Measurements from ENCODE around the gene CDH22.

CDH22 gene

DNA sequence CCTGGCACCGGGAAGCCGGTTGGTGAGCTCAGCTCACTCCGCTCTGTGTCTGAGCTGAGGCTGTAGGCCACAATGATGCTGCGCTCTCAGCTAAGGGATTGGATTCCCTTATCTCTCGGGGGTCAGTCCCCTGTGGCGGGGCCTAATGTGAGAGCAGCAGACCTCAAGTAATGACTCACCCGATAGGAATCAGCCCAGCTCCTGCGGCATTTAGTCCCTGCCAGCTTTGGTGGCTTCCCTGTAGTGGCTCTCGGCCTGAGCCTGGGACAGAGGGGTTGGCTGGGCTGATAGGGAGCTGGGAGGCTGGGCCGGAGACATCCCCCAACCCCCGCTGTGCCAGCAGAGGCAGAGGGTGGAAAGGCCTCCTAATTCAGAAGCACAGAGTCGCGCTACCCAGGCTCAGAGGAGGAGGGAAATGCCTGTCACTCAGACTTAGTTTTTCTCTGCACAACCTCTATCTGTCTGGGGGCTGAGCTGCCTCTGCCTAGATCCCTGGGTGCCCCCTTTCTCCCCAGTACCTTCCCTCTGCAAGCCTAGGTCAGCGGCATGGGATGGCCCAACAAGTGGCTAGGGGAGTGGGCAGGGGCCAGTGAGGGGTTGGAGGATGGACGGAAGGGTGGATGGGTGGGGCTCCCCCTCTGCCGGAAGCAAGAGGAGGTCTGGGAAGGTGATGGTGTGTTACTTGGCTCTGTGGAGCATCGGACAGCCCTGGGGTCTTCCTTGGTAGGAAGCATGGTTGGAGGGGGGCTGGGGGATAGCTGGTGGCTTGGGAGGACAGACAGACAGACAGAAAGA, 92.2 kb downstream of the CDH22 start:
- DNase-seq (ENCODE audit: low read depth) = peak; percentile 46
- TF ChIP-seq, protein P1, sequence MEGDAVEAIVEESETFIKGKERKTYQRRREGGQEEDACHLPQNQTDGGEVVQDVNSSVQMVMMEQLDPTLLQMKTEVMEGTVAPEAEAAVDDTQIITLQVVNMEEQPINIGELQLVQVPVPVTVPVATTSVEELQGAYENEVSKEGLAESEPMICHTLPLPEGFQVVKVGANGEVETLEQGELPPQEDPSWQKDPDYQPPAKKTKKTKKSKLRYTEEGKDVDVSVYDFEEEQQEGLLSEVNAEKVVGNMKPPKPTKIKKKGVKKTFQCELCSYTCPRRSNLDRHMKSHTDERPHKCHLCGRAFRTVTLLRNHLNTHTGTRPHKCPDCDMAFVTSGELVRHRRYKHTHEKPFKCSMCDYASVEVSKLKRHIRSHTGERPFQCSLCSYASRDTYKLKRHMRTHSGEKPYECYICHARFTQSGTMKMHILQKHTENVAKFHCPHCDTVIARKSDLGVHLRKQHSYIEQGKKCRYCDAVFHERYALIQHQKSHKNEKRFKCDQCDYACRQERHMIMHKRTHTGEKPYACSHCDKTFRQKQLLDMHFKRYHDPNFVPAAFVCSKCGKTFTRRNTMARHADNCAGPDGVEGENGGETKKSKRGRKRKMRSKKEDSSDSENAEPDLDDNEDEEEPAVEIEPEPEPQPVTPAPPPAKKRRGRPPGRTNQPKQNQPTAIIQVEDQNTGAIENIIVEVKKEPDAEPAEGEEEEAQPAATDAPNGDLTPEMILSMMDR (conservative IDR thresholded peaks at IDR 0.05; ENCODE audit: low read depth, low read length) = no peak
- H3K4me3 ChIP-seq (ENCODE audit: low read length) = no peak overlapping the region

DNA sequence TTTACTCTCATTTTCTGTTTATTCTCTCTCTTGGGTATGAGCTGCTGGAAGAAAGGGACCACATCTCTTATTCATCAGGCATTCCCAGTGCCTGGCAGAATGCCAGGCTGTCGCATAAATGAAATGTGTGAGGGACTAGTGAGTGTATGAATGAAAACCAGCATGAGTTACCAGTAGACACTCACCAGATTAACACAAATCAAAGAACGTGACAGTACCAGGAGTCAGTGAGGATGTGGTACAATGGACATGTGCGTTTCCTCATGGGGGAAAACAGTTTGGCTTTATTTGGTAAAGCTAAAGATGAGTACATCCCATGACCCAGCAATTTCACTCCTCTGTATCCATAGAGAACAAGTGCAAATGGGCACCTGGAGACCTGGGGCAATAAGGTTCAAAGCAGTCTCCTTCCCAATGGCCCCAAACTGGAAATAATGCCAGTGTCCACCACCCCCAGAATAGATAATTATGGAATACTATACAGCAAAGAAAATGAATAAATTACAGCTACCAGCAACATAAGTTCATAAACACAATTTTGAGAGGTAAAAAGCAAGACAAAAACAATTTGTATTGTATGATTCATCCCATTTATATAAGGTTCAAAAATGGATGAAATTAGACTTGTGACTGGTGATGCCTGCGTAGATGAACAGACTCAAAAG, 93.3 kb downstream of the CDH22 start:
- no peak for DNase-seq (ENCODE audit: low read depth)
- TF ChIP-seq, protein P1 (conservative IDR thresholded peaks at IDR 0.05; ENCODE audit: low read depth, low read length) = no peak
- no peak overlapping the region for H3K4me3 ChIP-seq (ENCODE audit: low read length)

DNA sequence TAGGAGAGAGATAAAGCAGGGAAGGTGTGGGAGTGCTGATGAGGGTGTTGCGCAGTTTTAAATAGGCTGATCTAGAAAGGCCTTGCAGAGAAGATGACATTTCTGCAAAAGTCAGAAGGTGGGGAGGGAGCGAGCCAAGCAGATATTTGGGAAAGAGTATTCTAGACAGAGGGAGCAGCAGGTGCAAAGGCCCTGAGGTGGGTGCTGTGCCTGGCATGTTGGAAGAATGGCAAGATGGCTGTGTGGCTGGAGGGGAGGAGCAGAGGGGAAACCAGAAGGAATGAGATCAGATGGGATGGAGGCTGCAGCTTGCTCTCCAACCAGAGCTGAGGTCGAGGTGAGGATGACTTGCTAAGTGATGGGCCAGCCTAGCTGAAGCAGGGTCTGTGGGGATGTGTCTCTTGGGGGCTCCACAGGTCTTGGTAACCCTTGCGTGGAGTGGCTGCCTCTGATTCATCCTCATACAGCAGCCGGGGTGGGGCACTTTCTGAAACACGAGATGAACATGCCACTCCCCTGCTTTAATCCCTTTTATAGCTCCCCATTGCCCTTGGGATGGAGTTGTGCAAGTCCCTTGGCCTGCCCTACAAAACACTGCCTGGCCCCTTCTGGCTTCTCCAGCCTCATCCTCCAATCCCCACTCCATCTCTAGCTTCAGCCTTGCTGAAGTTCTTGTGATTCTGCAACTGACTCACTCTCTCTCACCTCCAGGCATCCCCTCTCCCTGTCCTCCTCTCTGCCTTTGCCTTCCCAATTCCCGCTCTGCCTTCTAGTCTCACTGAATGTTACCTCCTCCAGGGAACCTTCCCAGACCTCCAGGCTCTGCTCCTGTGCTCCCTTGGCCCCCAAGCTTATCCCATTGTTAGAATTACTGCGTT, 94.1 kb downstream of the CDH22 start:
- TF ChIP-seq, protein P1 (conservative IDR thresholded peaks at IDR 0.05; ENCODE audit: low read depth, low read length) = no peak
- DNase-seq (ENCODE audit: low read depth) = no peak
- H3K4me3 ChIP-seq (ENCODE audit: low read length) = no peak overlapping the region

DNA sequence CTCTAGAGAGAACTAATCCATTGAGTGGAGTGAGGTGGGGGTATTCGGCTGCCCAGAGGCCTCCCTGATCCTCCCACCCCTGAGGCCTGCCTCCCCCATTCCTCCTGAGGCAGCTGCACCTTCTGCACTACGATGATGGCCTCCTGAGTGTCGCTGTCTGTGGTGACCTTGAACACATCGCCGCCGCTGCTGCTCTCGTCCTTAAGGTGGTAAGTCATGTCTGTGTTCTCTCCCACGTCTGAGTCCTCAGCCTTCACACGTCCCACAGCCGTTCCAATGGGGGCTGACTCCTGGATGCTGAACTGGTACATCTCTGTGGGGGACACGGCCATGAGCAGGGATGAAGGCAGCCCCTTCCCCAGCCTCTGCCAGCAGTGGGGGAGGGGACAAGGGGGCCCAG, 95.4 kb downstream of the CDH22 start:
- H3K4me3 ChIP-seq (ENCODE audit: low read length) = no peak overlapping the region
- TF ChIP-seq, protein P1 (conservative IDR thresholded peaks at IDR 0.05; ENCODE audit: low read depth, low read length) = no peak
- no peak for DNase-seq (ENCODE audit: low read depth)

DNA sequence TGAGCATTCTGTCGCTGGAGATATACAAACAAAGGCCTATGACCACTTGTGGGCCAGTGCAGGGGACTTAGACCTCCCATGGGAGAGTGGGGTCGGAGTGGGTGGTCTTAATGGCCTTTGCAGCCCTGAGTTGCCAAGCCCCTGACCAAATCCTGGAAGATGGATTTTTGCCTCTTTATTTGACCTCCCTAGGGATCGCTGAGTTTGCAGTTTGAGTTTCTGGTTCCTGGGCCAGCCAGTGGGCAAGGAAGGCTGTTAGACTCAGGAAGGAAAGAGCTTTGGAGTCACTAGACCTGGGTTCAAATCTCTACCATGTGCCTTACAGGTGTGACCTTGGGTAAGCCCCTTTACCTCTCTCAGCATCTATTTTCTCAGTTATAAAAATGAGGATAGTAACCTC, 96.0 kb downstream of the CDH22 start:
- no peak for DNase-seq (ENCODE audit: low read depth)
- TF ChIP-seq, protein P1 (conservative IDR thresholded peaks at IDR 0.05; ENCODE audit: low read depth, low read length) = no peak
- H3K4me3 ChIP-seq (ENCODE audit: low read length) = no peak overlapping the region

DNA sequence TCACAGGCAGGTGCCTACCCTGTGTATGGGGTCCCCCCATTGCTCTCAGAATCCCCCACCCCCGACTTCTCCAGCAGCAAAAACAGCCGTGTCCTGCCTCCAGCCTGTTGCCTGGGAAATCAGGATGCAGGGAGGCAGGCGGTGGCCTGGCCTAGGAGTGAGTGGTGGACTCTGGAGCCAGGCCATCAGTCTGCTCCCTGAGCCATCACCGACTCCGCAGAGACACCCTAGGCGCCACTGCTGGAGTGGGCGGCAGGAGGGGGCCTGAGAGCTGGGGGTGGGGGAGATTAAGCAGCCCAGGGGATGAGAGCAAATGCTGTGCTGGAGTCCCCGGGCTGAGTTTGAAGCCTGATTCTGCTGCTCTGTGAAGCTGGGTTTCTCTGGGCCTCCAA, 97.0 kb downstream of the CDH22 start:
- no peak overlapping the region for H3K4me3 ChIP-seq (ENCODE audit: low read length)
- DNase-seq (ENCODE audit: low read depth) = no peak
- TF ChIP-seq, protein P1 (conservative IDR thresholded peaks at IDR 0.05; ENCODE audit: low read depth, low read length) = no peak
